ENCODE measurements around the gene GPR55.

Gene GPR55

DNA sequence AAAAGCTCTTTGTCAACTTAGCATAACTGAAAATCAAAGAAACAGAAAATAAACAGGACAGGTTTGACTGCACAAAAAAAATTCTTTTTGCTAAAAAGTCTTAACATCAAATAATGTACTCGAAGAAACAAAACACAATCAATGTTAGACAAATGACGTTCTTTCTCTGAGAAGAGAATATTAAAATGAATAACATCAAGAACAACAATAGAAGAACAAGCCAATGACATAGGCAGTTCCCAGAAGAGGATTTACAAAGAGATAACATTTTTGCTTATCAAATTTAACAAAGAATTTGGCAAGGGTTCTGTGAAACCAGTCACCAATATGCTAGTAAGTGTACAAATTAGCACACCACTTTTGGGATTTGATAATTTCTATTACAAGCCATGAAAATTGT lies 5.8 kb downstream of the GPR55 start:
- no peak for DNase-seq (ENCODE audit: low read depth, low spot score)

DNA sequence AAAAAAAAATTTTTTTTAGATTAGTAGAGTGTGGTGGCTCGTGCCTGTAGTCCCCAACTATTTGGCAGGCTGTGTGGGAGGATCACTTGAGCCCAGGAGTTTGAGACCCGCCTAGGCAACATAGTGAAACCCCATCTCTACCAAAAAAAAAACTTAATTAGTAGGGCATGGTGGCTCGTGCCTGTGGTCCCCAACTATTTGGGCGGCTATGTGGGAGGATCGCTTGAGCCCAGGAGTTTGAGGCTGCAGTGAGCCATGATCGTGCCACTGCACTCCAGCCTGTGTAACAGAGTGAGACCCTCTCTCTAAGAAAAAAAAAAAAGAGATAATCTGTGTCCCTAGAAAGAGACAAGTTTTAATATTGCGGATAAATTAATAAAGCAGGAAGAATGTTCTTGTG lies 8.8 kb downstream of the GPR55 start:
- no peak for DNase-seq (ENCODE audit: low read depth, low spot score)

DNA sequence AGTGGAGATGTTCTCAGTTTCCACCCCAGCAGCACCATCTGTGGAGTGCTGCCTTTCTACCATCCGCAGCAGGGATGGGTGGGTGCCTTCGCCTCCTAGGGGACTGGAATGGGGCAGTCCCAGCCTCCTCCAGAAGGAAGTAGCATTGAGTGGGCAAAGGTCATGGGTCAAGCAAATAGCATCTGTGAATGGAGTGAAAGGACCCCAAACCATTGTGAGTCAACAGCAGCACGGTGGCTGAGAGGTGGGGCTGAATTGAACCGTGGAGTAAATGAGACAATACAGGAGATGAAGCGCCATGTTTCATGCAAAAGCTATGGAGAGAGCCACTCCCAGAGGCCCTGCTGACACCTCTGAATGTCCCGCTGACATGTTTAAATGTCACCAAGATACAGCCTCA lies 9.7 kb downstream of the GPR55 start:
- DNase-seq (ENCODE audit: low read depth, low spot score): no peak

DNA sequence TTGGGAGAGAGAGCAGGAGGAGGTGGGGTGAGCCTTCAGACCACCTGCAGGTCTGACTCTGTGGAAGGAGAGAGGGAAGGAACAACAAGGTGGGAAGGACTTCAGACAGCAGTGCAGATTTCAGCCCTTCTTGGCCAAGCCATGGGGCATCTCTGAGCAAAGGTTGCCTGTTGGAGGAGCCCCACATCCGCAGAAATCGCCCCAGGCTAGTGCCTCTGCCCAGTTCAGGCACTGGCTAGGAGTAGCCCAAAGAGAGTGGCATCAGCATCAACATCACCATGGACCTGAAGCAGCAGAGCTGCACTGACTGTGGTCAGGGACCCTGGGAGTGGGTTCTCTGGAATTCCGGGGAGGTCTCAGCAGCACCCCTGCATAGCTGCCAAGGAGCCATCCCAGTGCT lies 10.2 kb downstream of the GPR55 start:
- no peak for DNase-seq (ENCODE audit: low read depth, low spot score)

DNA sequence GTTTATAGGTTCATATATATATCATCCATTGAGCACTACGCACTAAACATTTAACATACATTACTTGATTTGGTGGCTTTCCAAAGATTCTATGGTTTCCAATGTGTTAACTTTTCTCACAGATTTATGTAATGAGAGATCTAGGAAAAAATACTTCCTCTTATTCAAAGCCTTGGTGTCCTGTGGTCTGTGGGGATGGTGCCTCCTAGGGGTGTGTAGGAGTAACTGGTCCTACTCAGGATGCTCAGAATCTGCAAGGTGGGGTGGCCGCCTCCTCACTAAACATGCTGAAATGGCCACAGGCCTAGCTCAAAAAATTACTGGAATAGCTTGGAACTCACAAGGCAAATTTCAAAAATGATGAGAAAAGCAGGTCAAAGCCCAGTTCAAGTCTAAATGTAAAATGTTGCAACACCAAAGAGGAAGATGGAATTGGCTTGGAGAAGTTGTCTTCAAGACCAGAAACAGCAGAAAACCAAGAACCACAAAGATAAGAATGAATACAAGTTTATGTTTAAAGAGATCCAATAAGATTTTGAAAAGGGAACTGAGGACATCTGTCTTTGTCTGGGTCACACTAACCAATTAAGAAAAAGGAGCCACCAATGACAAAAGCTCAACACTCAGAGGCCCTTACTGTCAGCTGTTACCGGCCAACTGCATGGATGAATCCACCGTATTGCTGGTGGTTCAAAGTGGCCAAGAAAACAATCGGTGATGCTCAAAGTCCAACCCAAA lies 11.5 kb downstream of the GPR55 start:
- DNase-seq (ENCODE audit: low read depth, low spot score): no peak

DNA sequence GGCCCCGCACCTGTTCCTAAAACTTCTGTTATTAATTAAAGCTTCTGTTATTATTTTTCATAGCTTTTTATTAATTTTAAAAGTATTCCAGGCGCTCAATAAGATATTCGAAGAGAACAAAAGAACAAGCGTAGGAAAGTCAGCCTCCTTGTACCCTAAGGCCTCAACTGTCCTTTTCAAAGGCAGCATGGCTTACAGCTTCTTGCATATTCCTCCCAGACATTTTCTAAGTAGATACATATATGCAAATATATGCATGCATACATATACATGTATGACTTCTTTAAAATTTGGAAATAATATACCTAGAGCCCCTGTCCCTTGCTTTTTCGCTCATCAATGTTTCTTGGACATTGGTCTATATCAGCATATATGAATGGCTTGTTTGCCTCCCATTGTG lies 12.3 kb downstream of the GPR55 start:
- no peak for DNase-seq (ENCODE audit: low read depth, low spot score)

DNA sequence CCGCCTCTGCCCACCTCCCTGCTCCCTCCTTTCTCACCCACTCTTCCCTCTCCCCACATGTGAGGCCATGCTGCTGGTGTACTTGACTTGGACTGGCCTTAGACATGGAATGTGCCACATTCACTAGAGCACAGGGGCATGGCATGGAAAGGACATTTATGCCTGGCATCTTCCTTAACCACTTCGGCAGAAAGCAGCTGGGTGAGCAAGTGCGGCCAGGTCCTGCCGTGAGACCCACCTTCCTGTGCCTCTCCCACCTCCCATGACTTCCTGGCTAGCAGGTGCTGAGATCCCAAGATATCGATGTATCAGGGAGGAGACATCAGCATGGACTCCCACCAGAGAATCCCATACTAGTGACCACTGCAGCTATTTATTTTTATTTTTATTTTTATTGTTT lies 13.0 kb downstream of the GPR55 start:
- DNase-seq (ENCODE audit: low read depth, low spot score): no peak

DNA sequence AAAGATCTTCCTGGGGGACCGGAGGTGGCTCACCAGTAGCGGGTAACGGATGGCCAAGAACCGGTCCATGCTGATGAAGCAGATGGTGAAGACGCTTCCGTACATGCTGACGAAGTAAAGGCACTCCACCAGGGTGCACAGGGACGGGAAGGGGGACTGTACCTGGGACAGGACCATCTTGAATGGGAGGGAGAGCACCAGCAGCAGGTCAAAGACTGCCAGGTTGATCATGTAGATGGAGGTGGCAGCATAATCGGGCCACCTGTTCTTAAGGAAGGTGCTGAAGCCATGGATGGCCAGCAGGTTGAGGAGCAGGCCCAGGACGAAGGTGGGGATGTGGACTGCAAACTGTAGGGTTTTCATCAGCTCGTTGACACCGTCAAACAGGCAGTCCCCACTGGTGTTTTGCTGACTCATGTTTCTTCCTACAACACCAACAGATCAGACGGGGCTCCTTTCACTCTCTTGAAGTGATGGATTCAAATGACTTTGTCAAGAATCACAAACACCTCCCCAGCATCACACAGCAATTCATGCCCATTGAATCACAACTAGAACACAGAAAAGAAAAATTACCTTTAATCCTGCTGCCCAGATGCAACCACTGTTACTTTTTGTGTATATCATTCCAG lies 14.4 kb downstream of the GPR55 start:
- DNase-seq (ENCODE audit: low read depth, low spot score): no peak

DNA sequence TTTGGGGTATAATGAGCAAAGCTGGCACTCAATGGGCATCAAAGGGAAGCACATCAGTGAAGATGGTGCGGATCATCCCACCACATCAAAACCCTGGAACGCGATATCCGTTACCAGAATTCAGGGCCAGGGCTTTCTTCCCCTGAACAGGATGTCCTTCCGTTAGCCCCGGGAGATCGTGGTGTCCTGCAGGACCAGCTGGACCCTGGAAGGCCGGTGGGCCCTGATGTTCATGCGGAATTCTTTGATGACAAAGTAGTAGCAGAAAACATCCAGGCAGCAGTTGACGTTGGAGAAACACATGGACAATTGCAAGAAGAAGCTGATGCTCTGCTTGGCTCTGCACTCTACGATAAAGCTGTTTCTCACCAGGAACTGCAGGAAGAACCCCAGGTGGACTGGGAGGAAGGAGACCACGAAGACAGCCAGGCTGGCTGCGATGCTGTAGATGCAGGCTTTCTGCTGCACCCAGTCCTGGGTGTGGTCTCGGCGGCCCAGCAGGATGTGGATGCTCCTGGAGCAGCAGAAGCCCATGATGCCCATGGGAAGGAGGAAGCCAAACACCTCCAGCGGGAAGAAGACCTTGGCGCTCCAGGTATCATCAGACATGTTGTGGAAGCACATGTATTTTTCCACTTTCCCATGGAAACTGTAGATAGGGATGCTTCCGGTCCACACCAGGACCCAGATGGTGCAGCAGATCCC lies 15.0 kb downstream of the GPR55 start:
- DNase-seq (ENCODE audit: low read depth, low spot score): no peak

DNA sequence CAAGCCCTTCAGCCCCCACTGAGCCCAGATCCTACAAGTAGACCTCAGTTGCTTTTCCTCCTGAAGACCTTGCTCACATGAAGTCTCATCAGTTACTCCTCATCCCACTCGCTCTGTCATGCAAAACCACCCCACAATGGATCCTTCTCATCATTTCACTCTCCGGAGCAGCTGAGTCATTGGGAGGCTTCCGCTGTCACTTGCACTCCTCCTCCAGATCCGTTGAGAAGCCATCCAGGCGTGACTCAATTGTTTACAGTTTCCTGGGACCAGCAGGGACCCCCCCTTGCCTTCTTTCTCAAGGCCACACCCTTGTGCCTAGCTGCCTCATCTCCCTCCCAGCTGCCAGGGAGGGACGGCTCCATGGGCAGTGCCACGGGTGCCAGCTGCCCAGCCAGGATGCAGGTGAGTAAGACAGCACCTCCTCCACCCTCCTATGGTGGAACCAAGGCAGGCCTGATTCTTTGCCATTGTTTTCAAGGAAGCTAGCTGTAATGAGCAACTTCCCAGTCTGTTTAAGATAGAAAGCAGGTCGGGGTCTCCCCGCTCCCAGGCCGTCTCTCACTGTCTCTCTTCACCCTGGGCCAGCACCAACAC lies 16.3 kb downstream of the GPR55 start:
- peak; percentile 20 for DNase-seq (ENCODE audit: low read depth, low spot score)

DNA sequence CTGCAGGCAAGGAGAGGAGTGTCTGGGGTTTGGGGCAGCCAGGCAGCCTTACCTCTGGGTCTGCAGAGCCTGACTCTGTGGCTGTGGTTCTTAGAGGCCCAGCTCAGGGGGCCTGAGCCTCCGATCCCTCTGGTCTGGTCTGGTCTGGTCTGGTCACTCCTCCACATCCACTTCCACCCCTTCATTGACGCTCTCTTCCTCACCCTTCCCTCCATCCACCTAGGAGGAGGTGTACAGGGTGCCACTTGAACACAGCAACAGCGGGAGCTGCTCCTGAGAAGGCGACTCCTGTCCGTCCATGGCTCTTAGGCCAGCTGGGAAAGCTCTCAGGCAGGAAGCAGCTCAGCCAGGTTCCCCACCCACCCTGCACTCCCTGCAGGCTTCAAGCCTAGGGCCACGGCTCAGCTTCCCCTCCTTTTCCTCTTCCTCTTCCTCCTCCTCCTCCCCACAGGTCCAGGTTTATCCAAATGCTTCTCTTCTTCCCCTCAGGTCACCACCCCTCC lies 16.9 kb downstream of the GPR55 start:
- no peak for DNase-seq (ENCODE audit: low read depth, low spot score)

DNA sequence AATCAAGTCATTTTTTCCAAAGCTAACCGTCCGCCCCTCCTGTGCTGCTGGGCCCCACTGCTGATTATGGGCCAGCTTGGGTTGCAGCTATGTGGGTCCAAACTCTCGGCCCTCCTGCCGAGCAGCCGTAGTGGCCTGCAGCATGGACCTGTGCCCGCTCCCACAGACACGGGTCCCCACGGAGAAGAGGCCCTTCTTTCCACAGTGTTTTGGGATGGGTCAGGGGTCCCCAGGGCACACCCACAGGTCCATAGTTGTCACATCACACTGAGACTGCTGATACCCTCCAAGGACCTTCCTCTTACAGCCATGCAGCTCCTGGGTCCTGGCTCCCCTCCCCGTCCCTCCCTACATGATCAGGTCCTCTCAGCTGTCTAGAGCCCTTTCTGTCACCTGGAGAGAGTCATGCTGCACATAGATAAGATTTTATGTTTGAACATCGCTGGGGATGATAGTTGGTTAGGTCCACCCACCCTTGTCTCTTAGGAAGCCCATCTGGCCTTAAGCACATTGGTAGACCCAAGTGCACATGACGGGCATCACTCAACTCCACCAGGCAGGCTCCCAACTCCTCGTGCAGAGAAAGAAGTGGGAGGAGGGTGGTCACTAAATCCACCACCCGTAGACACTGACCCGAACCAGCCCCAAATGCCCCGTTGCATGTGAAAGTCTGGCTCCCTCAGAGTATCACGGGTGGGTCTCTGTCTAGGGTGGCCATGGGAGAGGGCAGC lies 17.5 kb downstream of the GPR55 start:
- DNase-seq (ENCODE audit: low read depth, low spot score): no peak

DNA sequence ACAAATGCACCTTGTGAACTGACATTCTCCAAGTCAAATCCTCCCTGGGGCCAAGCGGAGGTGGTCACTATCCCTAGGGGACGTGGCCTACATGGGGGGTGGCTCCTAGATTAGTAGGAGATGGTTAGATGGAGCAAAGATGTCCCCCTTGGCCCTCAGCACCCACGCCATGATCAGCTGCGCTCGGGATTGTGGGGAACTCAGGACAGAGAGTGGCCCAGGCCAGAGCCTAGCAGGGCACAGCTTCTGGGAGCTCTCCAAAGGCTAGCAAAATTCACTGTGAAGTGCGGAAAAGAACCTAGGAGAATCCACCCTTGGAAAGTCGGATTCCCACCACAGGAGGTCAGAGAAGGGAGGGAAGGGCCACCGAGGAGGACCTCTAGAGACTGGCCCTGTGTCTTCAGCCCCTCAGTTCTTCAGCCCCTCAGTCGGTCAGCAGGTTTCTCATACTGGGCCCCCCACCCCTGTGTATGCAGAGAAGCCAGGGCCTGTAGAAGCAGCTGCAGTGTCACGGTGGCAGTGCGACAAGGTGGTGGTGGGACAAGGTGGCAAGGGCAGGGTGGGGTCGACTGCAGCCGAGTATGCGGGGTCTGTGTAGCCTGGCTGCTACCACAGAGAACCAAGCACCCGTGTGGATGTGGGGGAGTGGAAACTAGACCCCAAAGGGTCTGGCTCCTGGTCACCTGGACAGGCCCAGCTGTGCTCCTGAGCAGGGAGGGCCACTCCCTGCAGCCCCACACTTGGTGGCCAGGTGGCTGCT lies 18.4 kb downstream of the GPR55 start:
- DNase-seq (ENCODE audit: low read depth, low spot score): no peak

DNA sequence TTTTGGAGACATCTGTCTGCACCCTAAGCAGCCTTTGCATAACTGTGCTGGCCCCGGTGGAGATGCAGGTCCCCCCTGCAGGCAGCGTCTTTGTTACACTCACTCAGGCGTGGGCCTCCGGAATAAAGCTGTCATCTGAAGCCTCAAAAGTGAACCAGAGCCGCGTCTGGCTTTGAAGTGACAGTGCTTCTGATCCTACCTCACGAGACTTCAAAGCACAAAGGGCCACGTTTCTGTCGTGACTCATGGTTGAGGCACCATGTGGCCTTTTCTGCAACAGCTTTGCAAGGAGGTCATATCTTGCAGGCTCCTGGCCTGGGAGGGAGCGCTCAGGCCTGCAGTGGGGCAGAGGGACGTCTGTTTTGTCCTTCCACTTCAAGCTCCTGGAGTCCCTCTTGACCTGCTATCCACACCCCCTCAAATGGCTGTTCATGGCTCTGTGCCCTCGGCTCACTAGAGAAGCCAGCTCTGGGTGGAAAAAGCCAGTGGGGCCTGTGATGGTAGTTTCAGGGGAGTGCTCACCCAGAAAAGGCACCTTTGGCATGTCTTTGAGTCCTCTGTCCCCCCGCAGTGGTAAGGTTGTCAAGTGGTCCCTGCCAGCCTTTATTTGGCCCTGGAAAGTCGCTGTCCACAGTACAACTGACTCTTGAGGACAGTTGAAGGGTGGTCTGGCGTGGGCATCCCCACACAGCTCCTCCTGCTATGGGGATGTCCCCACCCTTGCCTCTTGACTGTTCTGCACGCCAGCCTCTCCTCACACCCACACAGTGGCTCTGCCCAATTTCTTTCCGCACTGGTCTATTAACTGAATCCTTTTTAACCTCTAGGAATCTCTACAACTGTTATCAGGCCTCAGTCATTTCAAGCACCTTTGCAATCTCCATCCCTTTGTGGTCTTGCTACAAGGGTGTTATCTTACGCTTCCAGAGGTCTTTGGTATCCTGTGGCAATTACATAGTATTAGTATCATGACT lies 19.3 kb downstream of the GPR55 start:
- no peak for DNase-seq (ENCODE audit: low read depth, low spot score)

DNA sequence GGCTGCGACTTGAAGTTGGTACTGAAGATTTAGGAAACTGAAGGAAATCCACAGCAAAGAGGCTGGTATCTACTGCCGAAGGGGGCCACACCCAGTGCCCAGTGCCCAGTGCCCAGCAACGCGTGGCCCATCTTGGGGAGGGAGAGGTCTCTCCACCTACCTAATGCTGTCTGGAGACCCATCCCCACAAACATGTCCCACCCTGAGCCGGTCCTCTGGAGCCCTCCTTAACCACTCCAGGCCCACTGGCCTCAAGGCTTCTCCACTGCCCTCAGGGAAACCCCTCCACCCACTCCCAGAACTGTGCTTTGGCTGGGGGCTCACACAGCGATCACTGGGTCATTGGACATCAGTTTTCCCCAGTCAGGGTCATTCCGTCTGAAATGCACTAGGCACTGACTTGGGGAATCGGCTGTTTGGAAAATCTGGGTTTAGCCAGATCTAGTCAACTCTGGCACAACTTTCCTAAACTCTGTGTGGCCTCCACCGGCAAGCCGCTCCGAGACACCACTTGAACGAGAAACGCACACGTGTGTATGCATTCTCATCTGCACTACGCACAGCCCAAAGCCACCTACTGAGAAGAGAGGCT lies 20.1 kb downstream of the GPR55 start:
- DNase-seq (ENCODE audit: low read depth, low spot score): no peak

DNA sequence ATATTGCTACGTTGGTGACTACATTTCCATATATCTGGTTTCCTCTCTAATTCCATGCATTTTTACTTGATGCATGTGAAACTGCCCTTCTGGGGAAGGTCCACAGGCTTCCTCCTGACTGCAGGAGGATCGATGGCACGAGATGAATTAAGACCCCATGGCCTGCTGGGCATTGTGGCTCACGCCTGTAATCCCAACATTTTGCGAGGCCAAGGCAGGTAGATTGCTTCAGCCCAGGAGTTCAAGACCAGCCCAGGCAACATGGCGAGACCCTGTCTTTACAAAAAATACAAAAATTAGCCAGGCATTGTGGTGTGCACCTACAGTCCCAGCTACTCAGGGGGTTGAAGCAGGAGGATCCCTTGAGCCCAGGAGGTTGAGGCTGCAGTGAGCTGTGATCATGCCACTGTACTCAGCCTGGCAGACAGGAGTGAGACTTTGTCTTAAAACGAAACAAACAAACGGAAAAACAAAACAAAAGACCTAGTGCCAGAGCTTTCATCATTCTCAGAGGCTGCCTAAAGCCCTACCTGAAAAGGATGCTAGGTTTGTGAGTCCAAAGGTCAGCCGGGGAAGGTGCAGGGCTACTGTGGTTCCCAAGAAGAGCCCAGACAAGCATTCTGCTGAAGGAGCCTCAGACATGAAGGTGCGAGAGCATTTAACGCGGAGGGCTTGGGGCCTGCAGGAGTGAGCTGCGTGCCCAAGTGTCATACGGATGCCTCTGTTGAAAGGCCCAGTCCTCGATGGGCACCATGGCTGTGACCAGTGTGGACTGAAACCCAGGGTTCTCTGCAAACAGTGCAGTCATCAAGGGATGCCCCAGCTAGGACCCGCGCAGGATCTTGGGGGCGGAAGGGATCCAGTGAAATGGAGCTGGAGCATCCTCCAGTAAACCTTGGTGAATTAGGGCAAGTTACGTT lies 21.6 kb downstream of the GPR55 start:
- no peak for DNase-seq (ENCODE audit: low read depth, low spot score)

DNA sequence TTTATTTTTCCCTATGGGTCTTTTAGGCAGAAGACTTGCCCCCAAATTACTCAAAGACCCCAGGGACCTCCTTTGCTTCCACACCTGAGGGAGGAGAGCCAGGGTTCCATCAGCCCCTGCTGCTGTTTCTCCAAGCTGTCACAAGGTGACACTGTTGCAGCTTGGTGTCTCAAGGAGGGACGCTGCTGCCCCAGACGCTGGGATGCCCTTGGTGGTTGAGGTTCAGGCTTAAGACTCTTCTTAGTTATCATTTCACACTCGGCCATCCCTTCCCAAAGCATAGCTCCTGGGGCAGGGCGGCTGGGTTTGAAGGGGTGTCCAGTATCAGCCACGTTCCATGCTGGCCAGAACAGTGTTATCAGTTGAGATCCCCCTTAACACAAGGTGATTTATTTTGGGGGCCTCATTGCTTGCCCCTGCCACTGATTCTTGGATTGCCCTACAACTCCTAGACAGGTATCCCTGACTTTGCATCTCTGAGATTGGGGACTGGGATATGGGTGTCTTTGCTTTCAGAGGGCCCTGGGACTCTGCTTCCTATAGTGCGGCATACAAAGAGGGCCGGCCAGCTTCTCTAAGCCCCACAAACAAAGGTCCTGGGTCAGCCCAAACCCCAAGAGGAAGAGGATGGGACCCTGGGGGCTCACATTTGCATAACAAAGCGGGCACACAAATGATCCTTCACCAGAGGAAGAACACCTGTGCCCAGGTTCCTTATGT lies 22.7 kb downstream of the GPR55 start:
- peak; percentile 20 for DNase-seq (ENCODE audit: low read depth, low spot score)

DNA sequence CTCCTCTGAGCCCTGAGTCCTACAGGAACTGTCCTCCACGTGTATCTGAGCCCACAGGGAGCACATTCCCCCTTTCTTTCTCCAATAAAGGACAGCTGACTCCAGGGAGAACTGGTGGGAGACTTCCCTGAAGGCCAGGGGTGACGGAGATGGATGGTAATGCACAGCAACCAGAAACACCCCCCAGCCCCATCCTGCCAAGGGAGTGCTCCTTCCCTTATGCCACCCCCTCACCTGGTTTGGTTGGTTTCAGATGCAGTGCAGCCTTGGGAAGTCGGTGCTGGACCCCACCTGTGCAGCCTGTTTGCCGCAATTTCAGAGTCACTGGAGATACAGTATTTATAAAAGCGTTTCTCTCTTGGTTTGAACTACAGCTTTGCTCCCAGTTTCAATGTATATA lies 24.0 kb downstream of the GPR55 start:
- DNase-seq (ENCODE audit: low read depth, low spot score): no peak
